Endothelial cell of umbilical vein (primary cell): ENCODE data around the gene CRELD2.

ENCODE experiments used
- CTCF ChIP-seq, 2 donors: IDR thresholded peaks; 1 replicate in 1 of 2; 2 replicates in 1 of 2; pipeline ENCODE4 v1.5.1; 2011; ENCODE audit warnings: low read length in 2 of 2, mild to moderate bottlenecking in 2 of 2, moderate library complexity in 2 of 2, control low read depth in 1 of 2, inconsistent platforms in 1 of 2, low read depth in 1 of 2; ENCODE audit not compliant: insufficient read depth in 1 of 2; ENCODE audit errors: extremely low read depth in 1 of 2
- EZH2 ChIP-seq: IDR thresholded peaks from 2 replicates; pipeline ENCODE4 v1.6.1; 2012; ENCODE audit warnings: borderline replicate concordance, low read depth, mild to moderate bottlenecking, moderate library complexity, low read length, inconsistent platforms; ENCODE audit not compliant: severe bottlenecking
- FOS ChIP-seq: IDR thresholded peaks from 2 replicates; pipeline ENCODE4 v1.6.1; 2011; ENCODE audit warnings: mild to moderate bottlenecking, low read length, moderate library complexity, borderline replicate concordance; ENCODE audit not compliant: insufficient read depth
- GATA2 ChIP-seq: IDR thresholded peaks from 2 replicates; pipeline ENCODE4 v1.7.0; 2011; ENCODE audit warnings: low read depth, mild to moderate bottlenecking, moderate library complexity, mixed read lengths, low read length; ENCODE audit not compliant: insufficient read length, insufficient read depth
- JUN ChIP-seq: IDR thresholded peaks from 2 replicates; pipeline ENCODE4 v1.6.1; 2011; ENCODE audit warnings: borderline replicate concordance, low read depth; ENCODE audit not compliant: insufficient read length, insufficient read depth
- MAX ChIP-seq: IDR thresholded peaks from 2 replicates; pipeline ENCODE4 v1.6.1; 2011; ENCODE audit not compliant: insufficient read depth, insufficient read length
- MYC ChIP-seq: IDR thresholded peaks from one replicate; pipeline ENCODE4 v1.6.1; 2011; ENCODE audit warnings: mild to moderate bottlenecking, low read depth, low read length
- POLR2A ChIP-seq: IDR thresholded peaks from 2 replicates; pipeline ENCODE4 v1.6.1; 2012; ENCODE audit warnings: low read depth, mild to moderate bottlenecking, control low read depth, low read length
- POLR2AphosphoS5 ChIP-seq: IDR thresholded peaks from 2 replicates; pipeline ENCODE4 v1.6.1; 2012; ENCODE audit warnings: low read depth, mild to moderate bottlenecking, control low read depth, low read length, moderate library complexity; ENCODE audit not compliant: insufficient read depth

- TF ChIP-seq EZH2 (no peak), POLR2A (no peak), CTCF (IDR thresholded peaks at IDR 0.05; ENCODE audit: extremely low read depth in 1 of 2, insufficient read depth in 1 of 2, low read depth in 1 of 2, low read length in 2 of 2) (no peak), MYC (no peak), MAX (no peak), JUN (no peak), POLR2AphosphoS5 (no peak), GATA2 (no peak), FOS (no peak)
Observed at GRCh38 chr22:49871482-49871881, 47.0 kb upstream of the CRELD2 start.
